Measurements from ENCODE around the gene DDX51.

DNA sequence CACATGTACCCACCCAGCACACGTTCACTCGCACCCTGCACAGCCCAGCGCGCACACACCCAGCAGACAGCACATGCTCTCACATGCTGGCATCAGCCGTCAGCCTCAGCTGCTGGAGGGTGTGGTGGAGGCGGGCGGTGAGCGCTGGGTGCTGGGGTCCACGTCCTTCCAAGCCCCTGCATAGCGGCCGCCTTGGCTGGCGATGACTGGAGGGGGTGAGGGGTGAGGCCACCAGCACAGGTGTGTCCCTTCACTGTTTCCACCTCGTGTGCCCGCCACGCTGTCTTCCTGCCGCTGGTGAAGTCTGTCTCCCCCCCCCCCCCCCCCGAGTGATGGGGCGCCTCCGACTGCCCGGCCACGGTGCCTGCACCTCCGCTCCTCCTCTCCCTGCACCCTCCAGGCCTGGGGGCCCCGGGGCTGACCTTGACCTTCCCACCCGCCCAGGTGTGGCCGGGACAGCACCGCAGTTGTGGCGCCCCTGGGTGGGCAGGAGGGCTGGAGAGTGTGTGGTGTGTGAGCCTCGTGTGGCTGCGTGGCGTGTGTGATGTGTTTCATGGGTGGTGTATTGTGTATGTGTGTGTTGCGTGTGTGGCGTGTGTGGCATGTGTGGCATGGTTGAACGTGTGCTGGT, 37.6 kb upstream of the DDX51 start:
- TF ChIP-seq, protein P1, sequence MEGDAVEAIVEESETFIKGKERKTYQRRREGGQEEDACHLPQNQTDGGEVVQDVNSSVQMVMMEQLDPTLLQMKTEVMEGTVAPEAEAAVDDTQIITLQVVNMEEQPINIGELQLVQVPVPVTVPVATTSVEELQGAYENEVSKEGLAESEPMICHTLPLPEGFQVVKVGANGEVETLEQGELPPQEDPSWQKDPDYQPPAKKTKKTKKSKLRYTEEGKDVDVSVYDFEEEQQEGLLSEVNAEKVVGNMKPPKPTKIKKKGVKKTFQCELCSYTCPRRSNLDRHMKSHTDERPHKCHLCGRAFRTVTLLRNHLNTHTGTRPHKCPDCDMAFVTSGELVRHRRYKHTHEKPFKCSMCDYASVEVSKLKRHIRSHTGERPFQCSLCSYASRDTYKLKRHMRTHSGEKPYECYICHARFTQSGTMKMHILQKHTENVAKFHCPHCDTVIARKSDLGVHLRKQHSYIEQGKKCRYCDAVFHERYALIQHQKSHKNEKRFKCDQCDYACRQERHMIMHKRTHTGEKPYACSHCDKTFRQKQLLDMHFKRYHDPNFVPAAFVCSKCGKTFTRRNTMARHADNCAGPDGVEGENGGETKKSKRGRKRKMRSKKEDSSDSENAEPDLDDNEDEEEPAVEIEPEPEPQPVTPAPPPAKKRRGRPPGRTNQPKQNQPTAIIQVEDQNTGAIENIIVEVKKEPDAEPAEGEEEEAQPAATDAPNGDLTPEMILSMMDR (IDR thresholded peaks at IDR 0.05): no peak
- TF ChIP-seq ZFX (IDR thresholded peaks at IDR 0.05; ENCODE audit: borderline replicate concordance): no peak

Measured in 22Rv1 (cell line).